ENCODE measurements around the gene CASP2.

Gene CASP2

GRCh38 chr7:143343596-143343995, 55.4 kb downstream of the CASP2 start:
- DNase-seq, result no peak

- DNase-seq, result no peak
These were observed 57.3 kb downstream of the CASP2 start for GRCh38 chr7:143345428-143345900.

GRCh38 chr7:143346018-143346417, 57.9 kb downstream of the CASP2 start:
- DNase-seq, result no peak

GRCh38 chr7:143347950-143348349, 59.8 kb downstream of the CASP2 start:
- DNase-seq, result no peak

GRCh38 chr7:143351060-143351459, 62.9 kb downstream of the CASP2 start:
- DNase-seq, result no peak

- DNase-seq, result no peak
These were observed 63.4 kb downstream of the CASP2 start for GRCh38 chr7:143351574-143351973.

- no peak for DNase-seq
These were observed 64.4 kb downstream of the CASP2 start for GRCh38 chr7:143352531-143353002.

GRCh38 chr7:143354376-143354775, 66.2 kb downstream of the CASP2 start:
- DNase-seq, result no peak

GRCh38 chr7:143354965-143355364, 66.8 kb downstream of the CASP2 start:
- DNase-seq, result no peak

- DNase-seq, result no peak
These were observed 67.6 kb downstream of the CASP2 start for GRCh38 chr7:143355450-143356385.

- DNase-seq, result no peak
These were observed 68.4 kb downstream of the CASP2 start for GRCh38 chr7:143356414-143357050.

Data from NCI-H2081 treated with DMSO at 0.1 percent for 48 hours (cell line).